B cell (primary cell): ENCODE measurements around the gene GRIK5. TPM values are rescaled to one million over a fixed set of nuclear protein-coding genes. Genes with fewer than 3 reads are reported as not detected.
A peak's percentile ranks its signal among the peaks of the same experiment; 100 is the strongest.

ENCODE experiments used
- ATAC-seq: fragments of 200-7000 bp; cut with Tn5 transposase; one replicate; pipeline ENCODE4 v1.10.0; 2021; ENCODE audit warnings: low read depth, mild to moderate bottlenecking, moderate number of reproducible peaks, moderate library complexity
- CTCF ChIA-PET: fragments of 350-600 bp; sonication (Branson Sonifier 250); formaldehyde crosslinking; loops from one replicate; lab custom pipeline; 2021; ENCODE audit warnings: antibody characterized with exemption, inconsistent platforms; lab: Charles Lee
- POLR2A ChIA-PET: fragments of 350-600 bp; sonication (Branson Sonifier 250); formaldehyde crosslinking; loops from one replicate; lab custom pipeline; 2021; ENCODE audit warnings: antibody characterized with exemption; lab: Charles Lee
- DNase-seq: peaks from one replicate; pipeline ENCODE4 v3.0.0; 2013
- H2AFZ ChIP-seq: 2 replicates; pipeline ENCODE4 v1.6.1; 2012; ENCODE audit warnings: mild to moderate bottlenecking, low read depth, low read length; ENCODE audit not compliant: insufficient read depth, poor library complexity, severe bottlenecking
- H3K27ac ChIP-seq, 2 donors: 1 replicate in 1 of 2; 2 replicates in 1 of 2; pipeline ENCODE4 v1.5.1; 2012 to 2013; ENCODE audit warnings: low read length in 2 of 2, mild to moderate bottlenecking in 2 of 2, moderate library complexity in 1 of 2
- H3K27me3 ChIP-seq, 4 experiments: fragments of 200-600 bp in 1 of 4; sonication (generic) in 1 of 4; replicated peaks in 1 of 4; 1 replicate in 2 of 4; 2 replicates in 2 of 4; pipeline versions ENCODE4 v1.6.1 to v1.7.0; 2013 to 2016; ENCODE audit warnings: low read length in 3 of 4, mild to moderate bottlenecking in 2 of 4, mixed read lengths in 1 of 4, moderate library complexity in 1 of 4; ENCODE audit not compliant: insufficient read depth in 4 of 4, control insufficient read depth in 3 of 4; ENCODE audit errors: control extremely low read depth in 1 of 4
- H3K36me3 ChIP-seq, 2 experiments: replicated peaks in 1 of 2; 1 replicate in 1 of 2; 2 replicates in 1 of 2; pipeline versions ENCODE4 v1.6.1 to v1.7.1; 2013; ENCODE audit warnings: low read length in 1 of 2; ENCODE audit not compliant: insufficient read depth in 2 of 2, control insufficient read depth in 1 of 2; ENCODE audit errors: control extremely low read depth in 1 of 2, extremely low read depth in 1 of 2
- H3K4me1 ChIP-seq, 2 donors: fragments of 200-600 bp in 1 of 2; sonication (generic) in 1 of 2; 1 replicate in 1 of 2; 2 replicates in 1 of 2; pipeline versions ENCODE4 v1.5.1 to v1.6.1; 2013 to 2017; ENCODE audit warnings: low read length in 2 of 2; ENCODE audit not compliant: control insufficient read depth in 2 of 2, insufficient read depth in 2 of 2
- H3K4me2 ChIP-seq: replicated peaks from 2 replicates; pipeline ENCODE3; 2012; ENCODE audit warnings: mild to moderate bottlenecking, low read depth, low read length; ENCODE audit not compliant: poor library complexity, severe bottlenecking
- H3K4me3 ChIP-seq, 5 experiments: fragments of 200-600 bp in 1 of 5; sonication (generic) in 1 of 5; 1 replicate in 3 of 5; 2 replicates in 2 of 5; pipeline versions ENCODE4 v1.5.1 to v1.7.0; 2011 to 2016; ENCODE audit warnings: low read length in 4 of 5, mild to moderate bottlenecking in 4 of 5, low read depth in 2 of 5, control low read depth in 1 of 5, moderate library complexity in 1 of 5; ENCODE audit not compliant: insufficient read depth in 1 of 5; ENCODE audit errors: control extremely low read depth in 1 of 5, extremely low read depth in 1 of 5
- H3K79me2 ChIP-seq: fragments of 200-600 bp; sonication (generic); one replicate; pipeline ENCODE4 v1.6.0; 2016; ENCODE audit warnings: low read length; ENCODE audit not compliant: control insufficient read depth, insufficient read depth
- H3K9ac ChIP-seq: fragments of 200-600 bp; sonication (generic); 2 replicates; pipeline ENCODE4 v1.6.1; 2017; ENCODE audit warnings: mild to moderate bottlenecking, low read length, moderate library complexity
- H3K9me3 ChIP-seq, 3 donors: one replicate each; pipeline versions ENCODE4 v1.6.1 to v1.7.1; 2013; ENCODE audit warnings: low read length in 2 of 3; ENCODE audit not compliant: control insufficient read depth in 2 of 3, insufficient read depth in 1 of 3; ENCODE audit errors: control extremely low read depth in 1 of 3
- H4K20me1 ChIP-seq: 2 replicates; pipeline ENCODE4 v1.6.0; 2012; ENCODE audit warnings: mild to moderate bottlenecking, low read length; ENCODE audit not compliant: insufficient read depth, control insufficient read depth, poor library complexity, severe bottlenecking
- H3K27ac Mint-ChIP-seq: one replicate; pipeline ENCODE4 v1.8.0; 2021; ENCODE audit warnings: mixed read lengths
- H3K27me3 Mint-ChIP-seq: one replicate; pipeline ENCODE4 v1.8.0; 2021; ENCODE audit warnings: mixed read lengths
- H3K4me1 Mint-ChIP-seq: one replicate; pipeline ENCODE4 v1.8.0; 2021; ENCODE audit warnings: mixed read lengths
- H3K4me3 Mint-ChIP-seq: one replicate; pipeline ENCODE4 v1.8.0; 2021; ENCODE audit warnings: mixed read lengths
- H3K9me3 Mint-ChIP-seq: one replicate; pipeline ENCODE4 v1.8.0; 2022; ENCODE audit warnings: mixed read lengths; ENCODE audit not compliant: insufficient read depth
- EZH2 ChIP-seq: IDR thresholded peaks from 2 replicates; pipeline ENCODE4 v1.6.1; 2012; ENCODE audit warnings: borderline replicate concordance, low read depth, mild to moderate bottlenecking, moderate library complexity, low read length; ENCODE audit not compliant: insufficient read depth, poor library complexity, severe bottlenecking
- WGBS: methylation state at CpG from one replicate; pipeline ENCODE4 v1.1.5; 2013; ENCODE audit warnings: missing lambda C conversion rate; ENCODE audit not compliant: insufficient coverage; 5-methylcytosine and 5-hydroxymethylcytosine counted together
- intact Hi-C: fragments of 100-400 bp; cut with micrococcal nuclease; formaldehyde crosslinking; loops from one replicate; pipeline ENCODE4 v1.10.0; 2022
- polyA plus RNA-seq: library from polyadenylated mRNA; depleted of rRNA; stranded (reverse); fragments of >200 nt; gene quantifications from 2 replicates; pipeline ENCODE4 v1.2.3, GENCODE V29; 2012
- total RNA-seq, 2 donors: library from RNA; stranded (reverse); fragments of 120-200 nt in 1 of 2; gene quantifications; 1 replicate in 1 of 2; 2 replicates in 1 of 2; pipeline versions ENCODE4 v1.2.3 to v1.2.4, GENCODE V29; 2013 to 2022
- TF ChIP-seq, protein P1 (sequence below): fragments of 200-600 bp; IDR thresholded peaks from one replicate; pipeline ENCODE4 v1.8.0; 2022; ENCODE audit warnings: antibody characterized with exemption, mild to moderate bottlenecking

Gene GRIK5
- total and polyA plus RNA-seq, 2 donors (not counting 1 experiment from before 2014, with no cell fraction given) = 0.09 to 0.27 TPM

DNA sequence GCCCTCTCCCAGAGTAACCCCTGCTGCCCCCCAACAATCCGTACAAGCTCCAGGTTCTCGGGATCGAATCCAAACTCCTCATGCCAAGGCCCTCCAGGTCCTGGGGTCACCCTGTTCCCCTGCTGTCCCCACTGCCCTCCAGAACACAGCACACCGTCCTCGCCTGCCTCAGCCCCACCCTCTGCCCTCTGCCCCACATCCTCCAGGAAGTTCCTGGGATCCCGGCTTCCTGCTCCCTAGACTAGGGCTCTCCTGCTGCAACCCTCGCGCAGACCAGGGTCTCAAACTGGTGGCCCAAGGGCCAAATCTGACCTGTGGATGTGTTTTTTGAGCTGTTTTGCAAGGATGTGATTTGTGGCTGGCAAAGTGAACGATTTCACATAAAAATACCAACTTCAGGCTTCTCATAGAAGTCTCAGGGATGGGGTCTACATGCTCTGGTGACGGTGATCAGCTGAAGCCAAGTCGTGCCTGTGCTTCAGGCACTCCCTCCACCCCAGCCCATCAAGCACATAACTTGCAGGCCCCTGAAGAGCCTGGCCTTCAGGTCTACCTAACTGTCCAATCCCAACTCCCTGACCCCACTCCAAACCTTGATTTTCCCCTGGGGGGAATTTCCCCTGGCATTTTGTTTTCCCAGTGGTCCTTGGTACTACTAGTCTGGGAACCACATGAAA lies 112.7 kb downstream of the GRIK5 start:
- Mint-ChIP-seq H3K4me1 (peaks cover 18% of the 10 kb centered on the region), H3K4me3 (peak overlapping the region; percentile 99), H3K27ac (peak overlapping the region; percentile 89), H3K9me3 (no peaks in the 10 kb centered on the region), H3K27me3 (no peaks in the 10 kb centered on the region)
- peaks cover 10 to 22% of the 10 kb centered on the region in 2 donors for H3K4me1 ChIP-seq
- intact Hi-C loops = loop anchor here (10.0 kb wide), 1 partner anchor 162 kb away; the partner anchor contains the start of gene CEACAM3
- no peaks in the 10 kb centered on the region for H3K27me3 ChIP-seq
- no peaks in the 10 kb centered on the region for H3K9me3 ChIP-seq
- DNase-seq = no peak
- ChIA-PET POLR2A (interaction anchor here (1.3 to 2.9 kb wide), 3 partner anchors 74 to 97 kb away, joined by 4 to 16 read pairs (median 13); partner anchors contain the start of genes ARHGEF1 and RPS19), CTCF (interaction anchor here (0.8 to 4.8 kb wide), 14 partner anchors 11 to 203 kb away, joined by 3 to 49 read pairs (median 4); partner anchors contain the start of genes ERFL and RPS19)
- H2AFZ ChIP-seq = no peak overlapping the region
- H3K79me2 ChIP-seq = no peaks in the 10 kb centered on the region
- H3K36me3 ChIP-seq = peaks cover 0 to 3% of the 10 kb centered on the region in 2 experiments
- TF ChIP-seq EZH2 = no peak
- TF ChIP-seq, protein P1, sequence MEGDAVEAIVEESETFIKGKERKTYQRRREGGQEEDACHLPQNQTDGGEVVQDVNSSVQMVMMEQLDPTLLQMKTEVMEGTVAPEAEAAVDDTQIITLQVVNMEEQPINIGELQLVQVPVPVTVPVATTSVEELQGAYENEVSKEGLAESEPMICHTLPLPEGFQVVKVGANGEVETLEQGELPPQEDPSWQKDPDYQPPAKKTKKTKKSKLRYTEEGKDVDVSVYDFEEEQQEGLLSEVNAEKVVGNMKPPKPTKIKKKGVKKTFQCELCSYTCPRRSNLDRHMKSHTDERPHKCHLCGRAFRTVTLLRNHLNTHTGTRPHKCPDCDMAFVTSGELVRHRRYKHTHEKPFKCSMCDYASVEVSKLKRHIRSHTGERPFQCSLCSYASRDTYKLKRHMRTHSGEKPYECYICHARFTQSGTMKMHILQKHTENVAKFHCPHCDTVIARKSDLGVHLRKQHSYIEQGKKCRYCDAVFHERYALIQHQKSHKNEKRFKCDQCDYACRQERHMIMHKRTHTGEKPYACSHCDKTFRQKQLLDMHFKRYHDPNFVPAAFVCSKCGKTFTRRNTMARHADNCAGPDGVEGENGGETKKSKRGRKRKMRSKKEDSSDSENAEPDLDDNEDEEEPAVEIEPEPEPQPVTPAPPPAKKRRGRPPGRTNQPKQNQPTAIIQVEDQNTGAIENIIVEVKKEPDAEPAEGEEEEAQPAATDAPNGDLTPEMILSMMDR = no peak
- H3K9ac ChIP-seq = no peak overlapping the region
- no peaks in the 10 kb centered on the region for H4K20me1 ChIP-seq
- H3K4me2 ChIP-seq = peak overlapping the region; percentile 96
- H3K4me3 ChIP-seq = no peak overlapping the region
- H3K27ac ChIP-seq = peak overlapping the region; percentile 8 to 31
- WGBS = 95% methylated on average over 7 of the region's 11 CpGs
- ATAC-seq = no peak

DNA sequence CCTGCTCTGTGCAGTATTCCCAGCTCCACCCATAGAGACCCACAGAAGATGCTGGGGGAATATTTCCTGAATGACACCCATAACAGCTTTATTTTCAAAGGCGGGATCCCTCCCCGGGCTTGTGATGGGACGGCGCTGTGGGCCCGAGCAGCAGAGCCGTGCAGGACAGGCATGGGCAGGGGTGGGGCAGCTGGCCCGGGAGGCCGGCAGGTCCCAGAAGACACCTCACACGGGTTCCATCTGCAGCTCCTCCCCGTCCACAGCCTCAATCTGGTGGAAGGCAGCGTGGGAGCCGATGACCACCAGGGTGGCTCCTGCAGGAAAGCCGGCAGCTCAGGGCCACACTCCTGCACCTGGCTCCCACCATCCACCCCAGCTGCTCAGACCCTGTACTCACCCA lies 113.4 kb downstream of the GRIK5 start:
- H3K27me3 ChIP-seq = no peaks in the 10 kb centered on the region
- Mint-ChIP-seq H3K9me3 (no peaks in the 10 kb centered on the region), H3K27ac (peak overlapping the region; percentile 50), H3K4me3 (no peak overlapping the region), H3K27me3 (no peaks in the 10 kb centered on the region), H3K4me1 (peaks cover 20% of the 10 kb centered on the region)
- peak; percentile 23 for DNase-seq
- no peak overlapping the region for H2AFZ ChIP-seq
- 95% methylated on average over 12 of the region's 13 CpGs for WGBS
- no peak for ATAC-seq
- H3K4me2 ChIP-seq = no peak overlapping the region
- H4K20me1 ChIP-seq = no peaks in the 10 kb centered on the region
- TF ChIP-seq EZH2 = no peak
- TF ChIP-seq, protein P1 = no peak
- peaks cover 2% of the 10 kb centered on the region for H3K79me2 ChIP-seq
- H3K4me3 ChIP-seq = no peak overlapping the region
- H3K36me3 ChIP-seq = peaks cover 0 to 3% of the 10 kb centered on the region in 2 experiments
- no peak overlapping the region for H3K9ac ChIP-seq
- peaks cover 12 to 24% of the 10 kb centered on the region in 2 donors for H3K4me1 ChIP-seq
- no peak overlapping the region for H3K27ac ChIP-seq
- CTCF ChIA-PET = interaction anchor here (0.6 to 4.8 kb wide), 8 partner anchors 11 to 162 kb away, joined by 3 to 49 read pairs (median 7); partner anchors contain the start of gene RPS19
- H3K9me3 ChIP-seq = no peaks in the 10 kb centered on the region
- intact Hi-C loops = loop anchor here (10.0 kb wide), 1 partner anchor 162 kb away; the partner anchor contains the start of gene CEACAM3
- POLR2A ChIA-PET = interaction anchor here (1.3 kb wide), 1 partner anchor 74 kb away, joined by 4 read pairs; the partner anchor contains the start of gene ARHGEF1
